Umbilical cord (tissue), 2 donors: ENCODE results near the gene TTLL11. TPM values are rescaled to one million over a fixed set of nuclear protein-coding genes. Genes with fewer than 3 reads are reported as not detected.

ENCODE experiments used
- DNase-seq: peaks from one replicate; pipeline ENCODE4 v3.0.0-alpha.2; 2015; ENCODE audit warnings: low spot score
- total RNA-seq: library from RNA; depleted of rRNA; stranded (reverse); fragments of >200 nt; gene quantifications from one replicate; pipeline ENCODE4 v1.2.3, GENCODE V29; 2014; ENCODE audit warnings: low replicate concordance; ENCODE audit not compliant: insufficient read depth

The TTLL11 gene
- total RNA-seq, 1 donor from 2014 or later = 8.9 TPM

DNA sequence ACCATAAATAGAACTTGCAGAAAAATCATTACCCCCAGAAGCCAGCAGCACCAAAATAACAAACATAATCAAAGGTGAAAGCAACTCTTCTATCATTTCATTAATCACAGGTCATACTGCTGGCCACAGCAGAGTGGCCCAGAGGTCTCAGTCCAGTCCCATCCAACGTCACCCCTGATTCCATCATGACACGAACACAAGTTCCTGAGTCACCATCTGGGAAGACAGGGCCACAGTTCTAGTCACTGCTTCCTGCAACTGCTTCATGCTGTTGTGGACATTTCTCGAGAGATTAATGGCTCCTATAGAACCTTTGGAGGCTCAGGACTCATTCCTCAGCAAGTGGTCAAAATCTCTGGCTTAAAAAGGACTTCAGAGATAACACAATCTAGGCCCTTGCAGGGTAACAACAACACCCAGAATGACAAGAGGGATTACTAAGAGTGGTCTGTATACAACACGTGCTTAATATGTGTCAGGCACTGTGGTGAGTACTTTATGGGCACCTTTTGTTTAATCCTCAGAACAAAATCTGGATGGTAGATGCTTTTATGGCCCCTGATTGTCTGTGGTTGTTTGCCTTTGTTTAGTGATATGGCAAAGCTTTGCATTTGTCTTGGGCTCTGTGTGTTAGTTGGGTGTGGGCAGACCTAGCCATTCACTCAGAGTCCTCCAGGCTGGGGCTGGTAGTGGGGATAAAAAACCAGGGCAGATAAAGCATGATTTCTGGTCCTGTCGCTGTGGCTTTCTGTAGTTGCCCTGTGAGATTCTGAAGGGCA is 257.3 kb downstream of the TTLL11 start:
- no peak for DNase-seq

DNA sequence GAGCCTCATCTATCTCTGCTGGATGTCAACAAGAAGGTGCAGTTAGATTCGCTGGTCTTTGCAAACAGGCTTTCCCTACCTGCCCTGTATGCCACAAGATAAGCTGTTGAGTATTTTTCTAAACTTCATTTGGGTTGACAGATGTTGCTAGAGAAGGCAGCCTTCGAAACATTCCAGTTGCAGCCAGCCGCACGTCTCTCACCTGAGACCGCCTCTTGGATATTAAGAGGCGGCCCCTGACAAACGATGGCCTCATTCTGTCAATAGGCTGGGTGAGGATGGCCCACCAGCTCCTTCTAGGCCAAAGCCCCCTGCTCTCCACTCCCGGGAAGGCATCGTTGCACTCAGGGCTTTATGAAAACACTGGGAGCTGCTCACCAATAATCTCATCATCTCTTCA is 260.0 kb downstream of the TTLL11 start:
- DNase-seq = no peak

DNA sequence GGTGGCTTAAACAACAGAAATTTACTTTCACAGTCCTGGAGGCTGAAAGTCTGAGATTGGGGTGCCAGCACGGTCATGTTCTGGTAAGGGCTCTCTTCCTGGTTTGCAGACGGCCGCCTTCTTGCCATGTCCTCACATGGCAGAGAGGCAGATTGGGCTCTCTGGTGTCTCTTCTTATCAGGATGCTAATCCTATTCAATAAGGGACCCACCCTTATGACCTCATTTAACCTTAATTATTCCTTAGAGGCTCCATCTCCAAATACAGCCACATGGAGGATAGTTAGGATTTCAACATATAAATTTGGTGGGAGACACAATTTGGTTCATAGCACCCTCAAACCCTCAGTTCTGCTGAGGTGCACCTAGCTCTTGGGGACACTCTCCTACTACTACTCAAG is 261.2 kb downstream of the TTLL11 start:
- DNase-seq = no peak

DNA sequence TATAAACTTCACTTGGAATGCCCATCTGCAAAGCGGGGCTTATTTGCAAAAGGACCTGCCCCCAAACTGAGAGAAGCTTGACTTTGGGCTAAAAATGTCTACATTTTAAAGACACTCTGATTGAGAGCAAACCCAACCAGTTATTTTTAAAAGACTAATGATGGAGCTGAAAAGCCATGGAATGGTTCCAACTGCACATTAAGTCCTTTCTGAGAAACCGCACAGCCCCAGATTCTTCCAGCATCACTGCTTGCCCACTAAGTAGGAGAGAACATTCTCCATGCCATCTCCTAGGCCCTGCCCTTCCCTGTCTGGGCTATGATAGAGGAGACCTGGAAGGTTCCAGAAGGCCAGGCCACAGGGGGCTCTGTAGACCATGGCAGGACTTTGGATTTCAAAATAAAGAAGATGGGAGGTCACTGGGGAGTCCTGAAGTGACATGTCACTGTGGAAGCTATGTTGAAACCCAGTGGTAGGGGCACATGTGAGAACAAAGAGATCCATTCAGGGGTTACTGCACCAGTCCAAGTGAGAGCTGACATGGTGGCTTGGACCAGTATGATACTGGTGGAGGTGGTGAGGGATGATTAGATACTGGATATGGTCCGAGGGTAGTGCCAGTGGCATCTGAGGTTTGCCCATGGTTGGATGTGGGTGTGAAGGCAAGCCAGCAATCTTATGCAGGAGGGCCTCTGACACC is 262.5 kb downstream of the TTLL11 start:
- DNase-seq = peak; percentile 37

DNA sequence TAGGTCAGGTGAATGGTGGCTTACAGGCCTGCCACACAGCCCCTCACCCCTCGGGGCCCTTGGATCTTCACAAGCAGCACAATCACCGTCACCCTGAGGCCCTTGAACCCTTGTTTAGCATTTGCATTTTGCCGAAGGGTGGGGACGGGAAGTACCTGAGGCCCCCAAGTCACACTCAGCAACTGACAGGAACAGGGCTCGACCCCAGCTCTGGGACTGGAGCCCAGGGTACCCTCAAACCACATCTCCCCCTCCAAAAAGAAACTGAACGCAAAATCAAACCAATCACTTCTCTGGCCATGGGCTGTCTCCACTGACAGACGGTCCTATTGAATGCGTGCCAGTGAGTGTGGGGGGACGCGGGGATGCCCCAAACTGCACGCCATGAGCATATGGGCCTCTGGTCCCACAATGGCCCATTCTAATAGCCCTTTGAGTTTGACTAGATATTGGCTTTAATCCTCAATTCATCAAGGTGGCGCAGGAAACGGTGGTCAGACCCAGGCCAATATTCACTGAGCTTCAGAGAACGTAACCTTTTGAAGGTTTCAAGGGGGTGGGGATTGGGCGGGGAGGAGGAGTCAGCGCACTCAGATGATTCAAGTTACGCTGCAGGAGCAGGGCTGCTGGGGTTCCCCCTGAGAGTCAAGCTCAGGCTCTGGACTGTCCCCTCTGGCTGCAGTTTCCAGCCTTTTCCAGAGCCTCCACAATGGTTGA is 265.7 kb downstream of the TTLL11 start:
- DNase-seq = no peak

DNA sequence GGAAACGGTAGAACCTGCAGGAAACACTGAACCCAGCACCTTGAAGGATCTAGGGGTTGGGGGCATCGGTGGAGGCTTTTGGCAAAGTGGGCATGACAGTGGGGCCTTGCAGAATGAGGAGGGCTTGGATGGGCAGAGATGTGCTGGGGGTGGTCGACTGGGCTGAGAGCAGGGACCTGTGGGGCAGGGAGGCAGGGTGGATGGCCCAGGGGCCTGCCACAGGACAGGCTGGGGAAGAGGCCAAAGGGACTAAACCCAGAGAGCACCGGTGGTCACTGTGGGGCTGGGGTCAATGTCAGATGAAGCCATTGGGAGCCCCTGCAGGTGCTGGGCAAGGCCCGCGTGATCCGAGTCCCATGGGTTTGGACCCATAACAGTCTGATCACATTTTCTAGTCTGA is 266.4 kb downstream of the TTLL11 start:
- no peak for DNase-seq

DNA sequence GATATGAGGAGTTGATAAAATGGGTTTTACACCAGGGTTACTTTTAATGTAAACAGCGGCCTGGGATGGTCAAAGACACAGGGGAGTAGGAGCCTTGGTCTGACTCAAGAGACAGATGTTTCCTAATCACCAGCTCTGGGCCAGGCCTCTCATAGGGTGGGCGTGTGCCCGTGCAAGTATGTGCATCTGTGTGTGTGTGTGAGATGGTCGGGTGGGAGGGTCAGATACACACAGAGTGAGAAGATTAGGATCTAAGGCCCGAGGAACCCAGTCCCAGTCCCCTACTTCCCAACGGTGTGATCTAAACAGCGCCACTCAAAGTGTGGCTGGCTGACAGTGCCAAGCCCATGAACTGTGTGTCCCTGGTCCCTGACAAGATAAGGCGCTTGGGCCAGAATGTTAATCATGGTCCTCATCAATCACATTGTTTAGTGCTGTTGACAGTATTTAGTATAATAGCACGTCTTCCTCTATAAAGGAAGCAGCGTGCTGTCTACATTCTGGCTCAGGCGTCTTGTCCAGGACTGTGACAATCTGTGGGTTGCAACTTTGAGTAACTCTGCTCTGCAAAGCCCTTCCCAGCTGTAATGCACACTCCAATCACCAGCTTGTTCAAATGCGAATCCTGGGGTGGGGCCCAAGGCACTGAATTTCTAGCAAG is 267.9 kb downstream of the TTLL11 start:
- DNase-seq = peak; percentile 65

DNA sequence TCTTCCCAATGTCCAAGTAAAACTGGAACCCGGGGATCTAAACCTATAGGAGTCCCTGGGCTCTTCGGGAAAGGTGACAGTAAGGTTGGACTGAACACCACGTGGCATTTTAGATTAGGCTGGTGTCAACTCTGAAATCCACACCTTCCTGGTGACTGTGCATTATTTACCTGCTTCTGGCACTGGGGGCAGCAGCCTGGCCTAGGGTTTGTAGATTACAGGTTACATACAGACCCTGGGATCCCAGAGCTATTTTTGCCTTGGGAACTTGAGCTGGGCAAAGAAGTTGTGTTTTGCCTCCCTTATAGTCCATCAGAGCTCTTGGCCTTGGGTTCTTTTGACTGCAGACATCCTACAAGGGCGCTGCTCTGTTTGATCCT is 268.5 kb downstream of the TTLL11 start:
- no peak for DNase-seq

DNA sequence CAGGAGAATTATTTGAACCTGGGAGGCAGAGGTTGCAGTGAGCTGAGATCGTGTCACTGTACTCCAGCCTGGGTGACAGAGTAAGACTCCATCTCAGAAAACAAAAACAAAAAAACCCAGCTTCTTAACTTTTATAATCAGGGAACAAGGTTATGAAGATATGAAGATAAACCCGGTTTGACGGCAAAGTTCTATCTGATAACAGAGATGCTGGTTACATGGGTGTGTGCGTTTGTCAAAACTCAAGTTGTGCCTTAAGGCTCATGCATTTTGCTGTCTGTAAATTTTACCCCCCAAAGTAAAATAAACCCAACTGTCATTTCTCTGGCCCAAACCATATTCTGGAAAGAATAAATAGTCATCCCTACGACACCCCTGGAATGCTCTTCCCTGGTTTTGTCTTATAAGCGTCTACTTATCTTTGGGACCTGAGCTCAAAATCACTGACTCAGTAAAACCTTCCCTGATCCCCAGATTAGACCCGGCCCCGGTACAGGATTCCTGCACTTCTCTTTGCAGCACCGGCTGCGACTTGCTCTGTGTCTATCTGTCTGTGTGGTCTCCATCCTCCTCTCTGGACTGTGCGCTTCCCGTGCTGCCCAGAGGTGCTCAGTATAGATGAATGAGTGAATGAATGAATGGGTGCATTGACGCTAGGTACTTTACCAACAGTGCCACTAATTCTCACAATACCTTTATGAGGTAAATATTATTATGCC is 269.5 kb downstream of the TTLL11 start:
- DNase-seq = peak; percentile 42

DNA sequence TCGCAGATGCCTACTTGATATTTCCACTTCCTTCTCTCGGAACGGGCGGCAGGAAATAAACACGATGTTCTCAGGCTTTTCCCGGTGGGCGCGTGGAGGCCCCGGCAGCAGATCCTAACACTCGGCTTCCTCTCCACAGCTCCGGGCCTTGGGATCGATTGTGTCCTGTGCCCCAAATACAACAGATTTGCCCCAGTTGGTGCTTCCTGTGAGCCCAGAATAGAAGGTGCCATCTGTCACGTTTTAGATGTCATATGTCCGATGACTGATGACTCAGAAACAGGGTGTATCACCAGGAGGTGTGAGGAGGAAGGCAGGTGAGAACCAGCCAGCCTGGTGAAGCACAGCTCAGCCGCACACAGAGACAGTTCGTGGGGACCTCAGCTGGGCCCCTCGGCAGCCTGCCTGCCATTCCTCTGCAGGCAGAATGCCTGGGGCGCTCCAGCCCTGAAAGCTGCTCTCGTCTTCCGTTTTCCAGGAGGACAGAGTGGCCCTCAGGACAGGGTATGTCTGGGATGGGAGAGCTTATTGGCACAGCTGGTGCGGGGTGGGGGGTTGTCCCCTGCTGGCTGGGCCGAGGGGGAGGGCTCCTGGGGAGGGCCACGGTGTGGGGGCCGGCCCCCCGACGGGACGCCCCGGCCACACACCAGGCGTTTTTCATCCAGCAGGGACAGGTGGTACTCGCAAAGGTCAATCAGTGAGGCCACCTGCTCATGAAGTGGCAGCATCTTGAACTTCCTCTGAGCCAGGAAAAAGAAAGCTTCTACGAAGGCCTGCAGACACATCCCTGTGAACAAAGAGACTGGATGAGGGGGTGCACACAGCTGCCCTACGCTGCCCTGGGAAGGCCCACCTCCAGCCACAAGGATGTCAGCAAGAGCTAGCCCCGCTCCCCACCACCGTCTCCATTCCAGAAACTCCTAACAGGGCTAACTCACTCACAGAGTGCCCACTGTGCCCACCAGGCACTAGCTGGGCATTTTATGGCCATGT is 270.7 kb downstream of the TTLL11 start:
- DNase-seq = no peak

DNA sequence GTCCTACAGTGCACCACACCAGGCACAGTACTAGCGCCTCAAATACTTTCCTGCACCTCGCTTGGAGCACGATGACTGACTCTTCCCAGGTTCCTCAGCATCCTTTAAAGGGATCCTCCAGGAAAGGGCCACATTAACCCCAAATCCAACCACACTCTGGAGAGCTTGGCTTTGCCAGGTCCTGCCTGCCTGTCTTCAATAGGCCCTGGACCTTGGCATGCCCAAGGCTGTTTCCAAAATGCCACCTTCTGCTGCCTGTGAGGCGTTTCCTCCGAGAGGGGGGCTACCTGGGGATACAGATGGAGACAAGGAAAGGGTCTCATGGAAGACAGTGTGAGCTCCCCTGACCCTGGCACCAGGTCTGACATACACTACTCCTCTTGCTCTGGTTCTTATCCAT is 271.8 kb downstream of the TTLL11 start:
- DNase-seq = no peak

DNA sequence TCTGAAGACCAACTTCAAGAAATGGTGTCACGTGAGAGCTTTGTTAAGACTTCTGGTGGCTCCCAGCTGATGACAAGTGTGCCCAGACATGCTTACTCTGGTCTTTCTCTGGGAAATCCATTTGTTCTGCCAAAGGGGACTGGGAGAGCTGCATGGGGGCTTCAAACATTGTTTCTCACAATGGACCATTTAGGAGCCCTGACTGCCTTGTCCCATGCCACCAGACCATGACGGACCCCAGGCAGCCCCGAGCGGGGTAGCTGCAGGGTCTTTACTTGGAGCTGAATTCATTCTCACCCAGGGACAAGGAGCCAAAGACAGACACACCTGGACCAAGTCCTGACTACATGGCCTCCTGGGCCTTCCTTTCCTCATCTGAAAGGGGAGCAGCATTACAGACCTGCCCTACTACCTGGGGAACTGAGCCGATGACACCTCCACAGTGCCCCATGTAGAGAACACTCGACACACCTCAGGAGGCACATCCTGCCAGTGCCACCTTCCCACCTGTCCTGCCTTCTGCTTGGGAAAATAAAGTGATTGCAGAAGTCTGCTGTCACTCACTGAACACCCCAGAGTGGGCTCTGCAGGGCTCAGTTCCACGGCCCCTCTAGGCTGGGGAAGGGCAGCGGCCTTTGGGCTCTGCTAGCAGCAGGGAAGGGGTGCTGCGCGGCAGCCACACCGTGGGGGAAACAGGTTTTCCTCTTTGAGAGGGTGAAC is 272.7 kb downstream of the TTLL11 start:
- DNase-seq = no peak

DNA sequence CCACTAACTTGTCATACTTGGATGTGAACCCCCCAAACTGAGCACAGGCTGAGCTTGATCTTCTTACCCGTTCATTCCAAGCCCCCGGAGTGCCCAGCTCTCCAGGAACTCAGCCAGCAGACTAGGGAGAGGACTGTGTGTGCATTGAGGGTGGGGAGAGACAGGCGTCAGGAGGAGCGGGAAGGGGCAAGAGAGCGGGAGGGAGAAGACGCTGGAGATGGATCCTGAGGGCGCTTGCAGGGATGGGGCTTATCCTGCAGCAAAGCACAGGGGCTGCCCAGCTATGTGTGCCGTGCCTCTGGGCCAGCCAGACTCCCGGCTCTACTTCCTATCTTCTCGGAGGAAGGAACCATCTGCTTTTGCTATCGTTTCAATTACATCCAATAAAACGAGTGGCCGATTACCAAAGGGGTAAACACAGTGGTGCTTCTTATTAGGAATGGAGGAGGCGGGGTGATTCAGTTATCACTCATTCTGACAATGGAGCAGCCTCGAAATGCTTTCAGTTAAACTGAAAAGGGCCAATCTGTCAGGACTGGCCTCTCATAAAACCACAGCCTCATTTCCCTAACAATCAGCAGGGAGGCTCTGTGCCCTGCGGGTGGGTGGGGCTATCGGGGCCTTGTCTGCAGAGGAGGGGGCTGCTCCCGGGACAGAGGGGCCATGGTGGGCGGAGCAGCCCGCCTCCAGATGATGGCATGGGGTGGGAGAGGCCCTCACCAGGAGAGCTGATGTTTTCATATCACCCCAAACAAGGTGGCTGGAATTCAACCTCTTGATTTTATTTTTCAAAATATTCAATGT is 273.5 kb downstream of the TTLL11 start:
- peak; percentile 24 for DNase-seq

DNA sequence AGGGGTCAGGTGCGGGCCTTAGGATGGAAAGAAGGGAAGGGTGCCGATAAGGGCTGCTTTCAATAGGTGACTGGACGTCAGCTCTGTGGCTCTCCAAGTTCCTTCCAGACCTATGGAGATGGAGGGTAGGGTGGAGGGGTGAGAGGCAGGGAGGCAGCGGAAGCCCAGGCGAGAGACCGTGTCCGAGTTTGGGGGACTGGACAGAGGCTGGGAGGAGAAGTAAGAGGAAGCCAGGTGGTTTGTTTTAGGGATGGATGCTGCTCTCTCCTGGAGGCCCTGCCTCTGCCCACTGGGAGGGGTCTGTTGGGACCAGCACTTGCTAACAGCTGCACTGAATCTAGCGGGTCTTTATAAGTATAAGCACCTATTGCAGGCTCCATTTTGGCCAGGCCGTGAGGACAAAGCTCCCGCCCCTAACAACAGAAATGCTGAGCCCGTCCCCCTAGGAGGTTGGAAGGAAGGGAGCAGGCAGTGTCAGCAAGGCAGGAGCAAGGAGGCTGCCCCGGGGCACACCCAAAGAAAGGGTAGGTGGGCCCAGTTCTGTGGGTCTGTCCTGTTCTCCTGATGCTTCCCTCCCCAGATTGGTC is 274.2 kb downstream of the TTLL11 start:
- DNase-seq = no peak

DNA sequence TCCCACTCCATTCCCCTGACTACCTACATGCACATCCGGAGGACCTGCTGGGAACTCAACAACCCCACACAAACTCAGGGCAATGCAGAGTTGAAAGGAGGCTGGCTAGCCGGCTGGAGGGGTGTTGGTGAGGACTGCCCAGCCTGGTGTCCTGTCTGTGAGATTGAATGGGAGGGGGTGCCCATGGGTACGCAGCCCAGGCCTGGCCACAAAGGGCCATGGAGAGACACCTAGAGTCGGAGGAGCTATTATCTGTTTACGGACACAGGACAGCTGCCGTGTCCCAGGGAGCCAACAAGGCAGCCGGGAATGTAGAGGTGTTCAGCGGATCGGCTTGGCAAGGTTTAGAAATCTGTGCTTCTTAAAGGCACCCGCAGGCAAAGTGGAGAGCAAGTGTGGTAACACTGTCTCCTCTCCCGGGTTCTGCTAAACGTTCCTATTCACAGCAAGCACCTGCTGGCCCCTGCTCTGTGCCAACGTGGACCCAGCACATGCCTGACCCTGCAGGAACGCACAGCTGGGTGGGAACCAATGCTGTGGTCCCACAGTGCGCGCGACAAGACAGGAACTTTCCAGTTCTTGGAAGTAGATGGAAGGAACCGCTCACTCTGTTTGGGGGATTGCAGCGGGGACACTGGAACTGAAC is 275.0 kb downstream of the TTLL11 start:
- no peak for DNase-seq

DNA sequence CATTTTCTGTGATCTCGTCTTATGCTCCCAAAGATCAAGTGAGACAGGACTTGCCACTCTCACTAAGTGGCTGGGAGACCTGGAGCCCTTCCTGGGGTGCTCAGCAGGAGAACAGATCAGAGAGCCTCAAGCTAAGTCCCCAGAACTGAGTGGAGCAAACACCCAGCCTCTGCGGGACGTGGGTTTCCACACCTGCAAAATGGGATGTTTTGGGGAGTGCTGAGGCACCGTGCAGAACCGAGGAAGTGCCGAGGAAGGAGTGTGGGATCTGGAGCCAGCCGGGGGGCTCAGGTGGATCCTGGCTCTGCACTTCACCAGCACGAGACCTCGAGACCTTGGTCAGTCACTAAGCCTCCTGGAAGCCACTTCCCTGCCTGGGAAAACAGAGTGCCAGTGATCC is 275.6 kb downstream of the TTLL11 start:
- DNase-seq = no peak

DNA sequence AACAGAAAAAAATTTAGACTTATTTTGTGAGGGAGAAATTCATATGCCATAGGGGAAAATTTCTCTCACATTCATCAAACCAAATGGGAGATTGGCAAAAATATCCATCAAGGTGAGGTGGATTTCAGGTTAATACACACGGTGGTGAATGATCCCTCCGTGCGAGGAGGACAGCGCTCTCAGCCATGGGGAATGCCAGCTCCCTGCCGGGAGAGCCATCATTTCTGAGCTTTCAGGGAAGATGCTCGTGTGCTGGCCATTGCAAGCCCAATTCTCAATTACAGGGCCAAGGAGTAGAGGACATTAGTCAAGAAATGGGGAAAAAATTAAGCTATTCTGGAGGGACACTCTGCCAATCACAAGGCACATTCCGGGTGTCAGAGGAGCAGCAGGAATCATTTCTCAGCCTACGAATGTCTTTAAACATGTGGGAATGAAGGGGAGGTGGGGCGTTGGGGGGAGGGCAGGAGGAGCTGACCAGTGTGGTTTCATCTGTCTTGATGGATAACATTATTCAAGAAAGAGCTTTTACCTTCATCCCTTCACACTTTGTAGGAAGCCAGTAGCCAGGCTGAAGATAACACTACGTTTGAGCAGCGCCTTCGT is 276.2 kb downstream of the TTLL11 start:
- no peak for DNase-seq
